ENCODE results near the gene SREBF1. TPM values are rescaled to one million over a fixed set of nuclear protein-coding genes. Genes with fewer than 3 reads are reported as not detected.

The SREBF1 gene
- total and polyA plus RNA-seq, 2 experiments from 2014 or later, result 39.6 to 85.3 TPM

DNA sequence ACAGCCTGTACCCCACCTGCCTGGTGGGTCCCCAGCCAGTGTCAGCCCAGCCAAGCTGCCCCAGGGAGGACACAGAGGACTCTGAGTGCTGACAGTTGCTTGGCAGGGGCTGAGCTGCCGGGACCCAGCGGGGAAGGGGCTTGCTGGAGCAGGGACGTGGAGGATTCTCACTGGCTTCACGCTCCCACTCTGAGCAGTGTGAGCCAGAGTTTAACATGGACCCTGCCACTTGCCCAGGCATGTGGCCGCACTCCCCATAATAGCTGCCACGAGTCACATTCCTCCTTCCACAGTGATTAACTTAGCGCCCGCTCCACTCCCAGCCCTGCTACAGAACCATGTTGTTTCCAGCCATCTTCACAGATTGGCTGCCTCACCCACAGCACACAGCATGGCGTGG, 31.2 kb downstream of the SREBF1 start:
- Histone ChIP-seq H4K20me1 (replicated peaks; ENCODE audit: insufficient read depth) (no peaks in the 10 kb centered on the region; the same call in 1 of the 2 replicates), H3K79me2 (replicated peaks; ENCODE audit: insufficient read depth) (no peaks in the 10 kb centered on the region), H3K9me2 (ENCODE audit: insufficient read depth) (no peaks in the 10 kb centered on the region), H3K36me3 (ENCODE audit: insufficient read depth) (no peaks in the 10 kb centered on the region), H3K4me2 (no peak overlapping the region), H3F3A (replicated peaks; ENCODE audit: low read depth) (0 out of 2 replicates have a peak, but pooled peaks cover 3% of the 10 kb centered on the region), H3K27ac (ENCODE audit: low read depth) (no peak overlapping the region), H3K4me1 (ENCODE audit: insufficient read depth) (0 out of 2 replicates have a peak, but pooled peaks cover 6% of the 10 kb centered on the region), H3K27me3 (ENCODE audit: insufficient read depth) (peaks cover 22% of the 10 kb centered on the region), H3K4me3 (no peak overlapping the region), H2AFZ (no peak overlapping the region)
- DNase-seq (ENCODE audit: low spot score) (no peak), ATAC-seq (no peak)
- H3K9me3 Mint-ChIP-seq, result no peaks in the 10 kb centered on the region; the same call in 2 of the 3 replicates
- H3K36me3 Mint-ChIP-seq (ENCODE audit: low read depth), result no peaks in the 10 kb centered on the region
- H3K4me1 Mint-ChIP-seq, result peaks cover 3% of the 10 kb centered on the region; the same call in 2 of the 3 replicates
- H3K4me3 Mint-ChIP-seq, result no peak overlapping the region
- TF ChIP-seq POLR2AphosphoS5 (IDR thresholded peaks at IDR 0.05; ENCODE audit: low read depth) (no peak), EZH2phosphoT487 (IDR thresholded peaks at IDR 0.05; ENCODE audit: unreplicated experiment) (no peak), STAT1 (IDR thresholded peaks at IDR 0.05; ENCODE audit: unreplicated experiment) (no peak), CREB1 (CRISPR knock-in tag; IDR thresholded peaks at IDR 0.05; ENCODE audit: low read depth) (no peak), ZNF114 (CRISPR knock-in tag; IDR thresholded peaks at IDR 0.05) (no peak), EZH2 (IDR thresholded peaks at IDR 0.05; ENCODE audit: low read depth, unreplicated experiment) (no peak), ZNF331 (CRISPR knock-in tag; IDR thresholded peaks at IDR 0.05; ENCODE audit: low read depth) (no peak), NANOG (IDR thresholded peaks at IDR 0.05; ENCODE audit: borderline replicate concordance) (no peak), JUNB (IDR thresholded peaks at IDR 0.05; ENCODE audit: unreplicated experiment) (no peak)
- TF ChIP-seq, protein P1, sequence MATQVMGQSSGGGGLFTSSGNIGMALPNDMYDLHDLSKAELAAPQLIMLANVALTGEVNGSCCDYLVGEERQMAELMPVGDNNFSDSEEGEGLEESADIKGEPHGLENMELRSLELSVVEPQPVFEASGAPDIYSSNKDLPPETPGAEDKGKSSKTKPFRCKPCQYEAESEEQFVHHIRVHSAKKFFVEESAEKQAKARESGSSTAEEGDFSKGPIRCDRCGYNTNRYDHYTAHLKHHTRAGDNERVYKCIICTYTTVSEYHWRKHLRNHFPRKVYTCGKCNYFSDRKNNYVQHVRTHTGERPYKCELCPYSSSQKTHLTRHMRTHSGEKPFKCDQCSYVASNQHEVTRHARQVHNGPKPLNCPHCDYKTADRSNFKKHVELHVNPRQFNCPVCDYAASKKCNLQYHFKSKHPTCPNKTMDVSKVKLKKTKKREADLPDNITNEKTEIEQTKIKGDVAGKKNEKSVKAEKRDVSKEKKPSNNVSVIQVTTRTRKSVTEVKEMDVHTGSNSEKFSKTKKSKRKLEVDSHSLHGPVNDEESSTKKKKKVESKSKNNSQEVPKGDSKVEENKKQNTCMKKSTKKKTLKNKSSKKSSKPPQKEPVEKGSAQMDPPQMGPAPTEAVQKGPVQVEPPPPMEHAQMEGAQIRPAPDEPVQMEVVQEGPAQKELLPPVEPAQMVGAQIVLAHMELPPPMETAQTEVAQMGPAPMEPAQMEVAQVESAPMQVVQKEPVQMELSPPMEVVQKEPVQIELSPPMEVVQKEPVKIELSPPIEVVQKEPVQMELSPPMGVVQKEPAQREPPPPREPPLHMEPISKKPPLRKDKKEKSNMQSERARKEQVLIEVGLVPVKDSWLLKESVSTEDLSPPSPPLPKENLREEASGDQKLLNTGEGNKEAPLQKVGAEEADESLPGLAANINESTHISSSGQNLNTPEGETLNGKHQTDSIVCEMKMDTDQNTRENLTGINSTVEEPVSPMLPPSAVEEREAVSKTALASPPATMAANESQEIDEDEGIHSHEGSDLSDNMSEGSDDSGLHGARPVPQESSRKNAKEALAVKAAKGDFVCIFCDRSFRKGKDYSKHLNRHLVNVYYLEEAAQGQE (IDR thresholded peaks at IDR 0.05; ENCODE audit: unreplicated experiment), result no peak
- TF ChIP-seq, protein P2, sequence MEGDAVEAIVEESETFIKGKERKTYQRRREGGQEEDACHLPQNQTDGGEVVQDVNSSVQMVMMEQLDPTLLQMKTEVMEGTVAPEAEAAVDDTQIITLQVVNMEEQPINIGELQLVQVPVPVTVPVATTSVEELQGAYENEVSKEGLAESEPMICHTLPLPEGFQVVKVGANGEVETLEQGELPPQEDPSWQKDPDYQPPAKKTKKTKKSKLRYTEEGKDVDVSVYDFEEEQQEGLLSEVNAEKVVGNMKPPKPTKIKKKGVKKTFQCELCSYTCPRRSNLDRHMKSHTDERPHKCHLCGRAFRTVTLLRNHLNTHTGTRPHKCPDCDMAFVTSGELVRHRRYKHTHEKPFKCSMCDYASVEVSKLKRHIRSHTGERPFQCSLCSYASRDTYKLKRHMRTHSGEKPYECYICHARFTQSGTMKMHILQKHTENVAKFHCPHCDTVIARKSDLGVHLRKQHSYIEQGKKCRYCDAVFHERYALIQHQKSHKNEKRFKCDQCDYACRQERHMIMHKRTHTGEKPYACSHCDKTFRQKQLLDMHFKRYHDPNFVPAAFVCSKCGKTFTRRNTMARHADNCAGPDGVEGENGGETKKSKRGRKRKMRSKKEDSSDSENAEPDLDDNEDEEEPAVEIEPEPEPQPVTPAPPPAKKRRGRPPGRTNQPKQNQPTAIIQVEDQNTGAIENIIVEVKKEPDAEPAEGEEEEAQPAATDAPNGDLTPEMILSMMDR (conservative IDR thresholded peaks at IDR 0.05; ENCODE audit: low read depth in 2 of 2), result no peak
- TF ChIP-seq, protein P3, sequence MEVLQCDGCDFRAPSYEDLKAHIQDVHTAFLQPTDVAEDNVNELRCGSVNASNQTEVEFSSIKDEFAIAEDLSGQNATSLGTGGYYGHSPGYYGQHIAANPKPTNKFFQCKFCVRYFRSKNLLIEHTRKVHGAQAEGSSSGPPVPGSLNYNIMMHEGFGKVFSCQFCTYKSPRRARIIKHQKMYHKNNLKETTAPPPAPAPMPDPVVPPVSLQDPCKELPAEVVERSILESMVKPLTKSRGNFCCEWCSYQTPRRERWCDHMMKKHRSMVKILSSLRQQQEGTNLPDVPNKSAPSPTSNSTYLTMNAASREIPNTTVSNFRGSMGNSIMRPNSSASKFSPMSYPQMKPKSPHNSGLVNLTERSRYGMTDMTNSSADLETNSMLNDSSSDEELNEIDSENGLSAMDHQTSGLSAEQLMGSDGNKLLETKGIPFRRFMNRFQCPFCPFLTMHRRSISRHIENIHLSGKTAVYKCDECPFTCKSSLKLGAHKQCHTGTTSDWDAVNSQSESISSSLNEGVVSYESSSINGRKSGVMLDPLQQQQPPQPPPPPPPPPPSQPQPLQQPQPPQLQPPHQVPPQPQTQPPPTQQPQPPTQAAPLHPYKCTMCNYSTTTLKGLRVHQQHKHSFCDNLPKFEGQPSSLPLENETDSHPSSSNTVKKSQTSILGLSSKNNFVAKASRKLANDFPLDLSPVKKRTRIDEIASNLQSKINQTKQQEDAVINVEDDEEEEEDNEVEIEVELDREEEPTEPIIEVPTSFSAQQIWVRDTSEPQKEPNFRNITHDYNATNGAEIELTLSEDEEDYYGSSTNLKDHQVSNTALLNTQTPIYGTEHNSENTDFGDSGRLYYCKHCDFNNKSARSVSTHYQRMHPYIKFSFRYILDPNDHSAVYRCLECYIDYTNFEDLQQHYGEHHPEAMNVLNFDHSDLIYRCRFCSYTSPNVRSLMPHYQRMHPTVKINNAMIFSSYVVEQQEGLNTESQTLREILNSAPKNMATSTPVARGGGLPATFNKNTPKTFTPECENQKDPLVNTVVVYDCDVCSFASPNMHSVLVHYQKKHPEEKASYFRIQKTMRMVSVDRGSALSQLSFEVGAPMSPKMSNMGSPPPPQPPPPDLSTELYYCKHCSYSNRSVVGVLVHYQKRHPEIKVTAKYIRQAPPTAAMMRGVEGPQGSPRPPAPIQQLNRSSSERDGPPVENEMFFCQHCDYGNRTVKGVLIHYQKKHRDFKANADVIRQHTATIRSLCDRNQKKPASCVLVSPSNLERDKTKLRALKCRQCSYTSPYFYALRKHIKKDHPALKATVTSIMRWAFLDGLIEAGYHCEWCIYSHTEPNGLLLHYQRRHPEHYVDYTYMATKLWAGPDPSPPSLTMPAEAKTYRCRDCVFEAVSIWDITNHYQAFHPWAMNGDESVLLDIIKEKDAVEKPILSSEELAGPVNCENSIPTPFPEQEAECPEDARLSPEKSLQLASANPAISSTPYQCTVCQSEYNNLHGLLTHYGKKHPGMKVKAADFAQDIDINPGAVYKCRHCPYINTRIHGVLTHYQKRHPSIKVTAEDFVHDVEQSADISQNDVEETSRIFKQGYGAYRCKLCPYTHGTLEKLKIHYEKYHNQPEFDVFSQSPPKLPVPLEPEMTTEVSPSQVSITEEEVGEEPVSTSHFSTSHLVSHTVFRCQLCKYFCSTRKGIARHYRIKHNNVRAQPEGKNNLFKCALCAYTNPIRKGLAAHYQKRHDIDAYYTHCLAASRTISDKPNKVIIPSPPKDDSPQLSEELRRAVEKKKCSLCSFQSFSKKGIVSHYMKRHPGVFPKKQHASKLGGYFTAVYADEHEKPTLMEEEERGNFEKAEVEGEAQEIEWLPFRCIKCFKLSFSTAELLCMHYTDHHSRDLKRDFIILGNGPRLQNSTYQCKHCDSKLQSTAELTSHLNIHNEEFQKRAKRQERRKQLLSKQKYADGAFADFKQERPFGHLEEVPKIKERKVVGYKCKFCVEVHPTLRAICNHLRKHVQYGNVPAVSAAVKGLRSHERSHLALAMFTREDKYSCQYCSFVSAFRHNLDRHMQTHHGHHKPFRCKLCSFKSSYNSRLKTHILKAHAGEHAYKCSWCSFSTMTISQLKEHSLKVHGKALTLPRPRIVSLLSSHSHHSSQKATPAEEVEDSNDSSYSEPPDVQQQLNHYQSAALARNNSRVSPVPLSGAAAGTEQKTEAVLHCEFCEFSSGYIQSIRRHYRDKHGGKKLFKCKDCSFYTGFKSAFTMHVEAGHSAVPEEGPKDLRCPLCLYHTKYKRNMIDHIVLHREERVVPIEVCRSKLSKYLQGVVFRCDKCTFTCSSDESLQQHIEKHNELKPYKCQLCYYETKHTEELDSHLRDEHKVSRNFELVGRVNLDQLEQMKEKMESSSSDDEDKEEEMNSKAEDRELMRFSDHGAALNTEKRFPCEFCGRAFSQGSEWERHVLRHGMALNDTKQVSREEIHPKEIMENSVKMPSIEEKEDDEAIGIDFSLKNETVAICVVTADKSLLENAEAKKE (CRISPR knock-in tag; IDR thresholded peaks at IDR 0.05), result no peak
- TF ChIP-seq, protein P4, sequence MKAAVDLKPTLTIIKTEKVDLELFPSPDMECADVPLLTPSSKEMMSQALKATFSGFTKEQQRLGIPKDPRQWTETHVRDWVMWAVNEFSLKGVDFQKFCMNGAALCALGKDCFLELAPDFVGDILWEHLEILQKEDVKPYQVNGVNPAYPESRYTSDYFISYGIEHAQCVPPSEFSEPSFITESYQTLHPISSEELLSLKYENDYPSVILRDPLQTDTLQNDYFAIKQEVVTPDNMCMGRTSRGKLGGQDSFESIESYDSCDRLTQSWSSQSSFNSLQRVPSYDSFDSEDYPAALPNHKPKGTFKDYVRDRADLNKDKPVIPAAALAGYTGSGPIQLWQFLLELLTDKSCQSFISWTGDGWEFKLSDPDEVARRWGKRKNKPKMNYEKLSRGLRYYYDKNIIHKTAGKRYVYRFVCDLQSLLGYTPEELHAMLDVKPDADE (IDR thresholded peaks at IDR 0.05), result no peak
- no peak overlapping the region for H3K27ac Mint-ChIP-seq
- peaks cover 24% of the 10 kb centered on the region for H3K27me3 Mint-ChIP-seq (ENCODE audit: insufficient read depth, low read depth, poor library complexity)
